Measurements from ENCODE around the gene PTGDS.
A peak's percentile ranks its signal among the peaks of the same experiment; 100 is the strongest.

Gene PTGDS

DNA sequence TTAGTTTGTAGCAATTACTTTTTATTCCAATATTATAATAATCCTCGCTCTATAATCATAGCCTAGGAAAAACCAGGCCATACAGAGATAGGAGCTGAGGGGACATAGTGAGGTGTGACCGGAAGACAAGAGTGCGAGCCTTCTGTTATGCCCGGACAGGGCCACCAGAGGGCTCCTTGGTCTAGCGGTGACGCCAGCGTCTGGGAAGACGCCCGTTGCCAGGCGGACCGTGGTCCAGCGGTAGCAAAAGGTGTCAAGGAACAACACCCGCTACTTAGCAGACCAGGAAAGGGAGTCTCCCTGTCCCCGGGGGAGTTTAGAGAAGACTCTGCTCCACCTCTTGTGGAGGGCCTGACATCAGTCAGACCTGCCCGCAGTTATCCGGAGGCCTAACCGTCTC lies 27.0 kb downstream of the PTGDS start:
- TF ChIP-seq RAD21 (IDR thresholded peaks at IDR 0.05; ENCODE audit: low read depth) = peak; percentile 45
- TF ChIP-seq, protein P1, sequence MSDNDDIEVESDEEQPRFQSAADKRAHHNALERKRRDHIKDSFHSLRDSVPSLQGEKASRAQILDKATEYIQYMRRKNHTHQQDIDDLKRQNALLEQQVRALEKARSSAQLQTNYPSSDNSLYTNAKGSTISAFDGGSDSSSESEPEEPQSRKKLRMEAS (IDR thresholded peaks at IDR 0.05) = 0 out of 2 replicates have a peak, but pooled peaks have one; percentile 25

DNA sequence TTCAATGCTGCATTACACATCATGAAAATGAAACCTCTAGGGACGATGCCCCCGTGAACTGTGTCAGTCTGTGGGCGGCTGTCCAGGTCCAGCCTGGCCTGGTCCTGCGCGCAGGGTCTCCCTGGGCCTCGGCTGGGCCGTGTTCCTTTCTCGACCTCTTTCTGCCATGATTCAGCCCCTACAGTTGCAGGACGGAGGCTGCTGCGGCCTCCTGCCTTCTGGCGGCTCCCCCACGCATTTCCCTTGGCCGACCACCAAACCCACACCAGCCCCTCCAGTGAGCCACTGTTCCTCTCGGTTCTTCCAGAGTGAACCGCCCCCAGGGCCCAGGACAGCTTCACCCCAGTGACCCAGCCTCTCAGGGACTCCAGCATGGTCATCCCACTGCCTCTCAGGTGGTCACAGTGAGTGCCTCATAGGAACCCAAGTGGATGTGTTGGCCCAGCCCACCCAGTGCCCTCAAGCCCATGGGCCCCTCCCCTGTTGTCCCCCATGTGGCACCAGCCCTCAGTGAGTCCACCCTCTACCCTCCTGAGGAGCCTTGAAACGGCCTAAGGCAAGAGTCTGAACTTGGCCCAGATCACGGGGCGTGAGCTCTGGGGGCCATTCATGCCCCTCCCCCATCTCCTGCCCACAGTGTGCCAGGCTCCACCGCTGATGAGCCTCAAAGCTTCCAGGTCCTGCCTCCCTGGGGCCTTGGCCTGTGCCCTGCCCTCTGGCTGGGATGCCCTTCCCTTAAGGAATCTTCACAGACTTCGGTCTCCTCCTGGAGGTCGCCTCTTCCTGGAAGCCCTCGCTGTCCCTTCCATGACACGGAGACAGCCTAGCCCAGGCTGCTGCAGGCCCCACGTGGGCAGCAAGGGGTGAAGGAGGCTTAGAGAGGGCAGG lies 29.1 kb downstream of the PTGDS start:
- TF ChIP-seq TAF1 (IDR thresholded peaks at IDR 0.05; ENCODE audit: low read depth) = no peak
- TF ChIP-seq RAD21 (IDR thresholded peaks at IDR 0.05; ENCODE audit: low read depth) = no peak
- no peak for TF ChIP-seq ZBTB7A (IDR thresholded peaks at IDR 0.05; ENCODE audit: low read depth)
- TF ChIP-seq, protein P2, sequence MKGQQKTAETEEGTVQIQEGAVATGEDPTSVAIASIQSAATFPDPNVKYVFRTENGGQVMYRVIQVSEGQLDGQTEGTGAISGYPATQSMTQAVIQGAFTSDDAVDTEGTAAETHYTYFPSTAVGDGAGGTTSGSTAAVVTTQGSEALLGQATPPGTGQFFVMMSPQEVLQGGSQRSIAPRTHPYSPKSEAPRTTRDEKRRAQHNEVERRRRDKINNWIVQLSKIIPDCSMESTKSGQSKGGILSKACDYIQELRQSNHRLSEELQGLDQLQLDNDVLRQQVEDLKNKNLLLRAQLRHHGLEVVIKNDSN (IDR thresholded peaks at IDR 0.05) = no peak
- no peak for TF ChIP-seq EGR1 (IDR thresholded peaks at IDR 0.05)
- TF ChIP-seq, protein P3, sequence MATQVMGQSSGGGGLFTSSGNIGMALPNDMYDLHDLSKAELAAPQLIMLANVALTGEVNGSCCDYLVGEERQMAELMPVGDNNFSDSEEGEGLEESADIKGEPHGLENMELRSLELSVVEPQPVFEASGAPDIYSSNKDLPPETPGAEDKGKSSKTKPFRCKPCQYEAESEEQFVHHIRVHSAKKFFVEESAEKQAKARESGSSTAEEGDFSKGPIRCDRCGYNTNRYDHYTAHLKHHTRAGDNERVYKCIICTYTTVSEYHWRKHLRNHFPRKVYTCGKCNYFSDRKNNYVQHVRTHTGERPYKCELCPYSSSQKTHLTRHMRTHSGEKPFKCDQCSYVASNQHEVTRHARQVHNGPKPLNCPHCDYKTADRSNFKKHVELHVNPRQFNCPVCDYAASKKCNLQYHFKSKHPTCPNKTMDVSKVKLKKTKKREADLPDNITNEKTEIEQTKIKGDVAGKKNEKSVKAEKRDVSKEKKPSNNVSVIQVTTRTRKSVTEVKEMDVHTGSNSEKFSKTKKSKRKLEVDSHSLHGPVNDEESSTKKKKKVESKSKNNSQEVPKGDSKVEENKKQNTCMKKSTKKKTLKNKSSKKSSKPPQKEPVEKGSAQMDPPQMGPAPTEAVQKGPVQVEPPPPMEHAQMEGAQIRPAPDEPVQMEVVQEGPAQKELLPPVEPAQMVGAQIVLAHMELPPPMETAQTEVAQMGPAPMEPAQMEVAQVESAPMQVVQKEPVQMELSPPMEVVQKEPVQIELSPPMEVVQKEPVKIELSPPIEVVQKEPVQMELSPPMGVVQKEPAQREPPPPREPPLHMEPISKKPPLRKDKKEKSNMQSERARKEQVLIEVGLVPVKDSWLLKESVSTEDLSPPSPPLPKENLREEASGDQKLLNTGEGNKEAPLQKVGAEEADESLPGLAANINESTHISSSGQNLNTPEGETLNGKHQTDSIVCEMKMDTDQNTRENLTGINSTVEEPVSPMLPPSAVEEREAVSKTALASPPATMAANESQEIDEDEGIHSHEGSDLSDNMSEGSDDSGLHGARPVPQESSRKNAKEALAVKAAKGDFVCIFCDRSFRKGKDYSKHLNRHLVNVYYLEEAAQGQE (IDR thresholded peaks at IDR 0.05; ENCODE audit: low read depth) = no peak
- no peak for TF ChIP-seq NFIC (IDR thresholded peaks at IDR 0.05)
- no peak for TF ChIP-seq TEAD4 (IDR thresholded peaks at IDR 0.05)
- no peak for TF ChIP-seq EP300 (IDR thresholded peaks at IDR 0.05; ENCODE audit: borderline replicate concordance)
- TF ChIP-seq CEBPB (IDR thresholded peaks at IDR 0.05) = no peak
- no peak for TF ChIP-seq YY1 (IDR thresholded peaks at IDR 0.05; ENCODE audit: low read depth)
- TF ChIP-seq TCF12 (IDR thresholded peaks at IDR 0.05; ENCODE audit: low read depth) = no peak

DNA sequence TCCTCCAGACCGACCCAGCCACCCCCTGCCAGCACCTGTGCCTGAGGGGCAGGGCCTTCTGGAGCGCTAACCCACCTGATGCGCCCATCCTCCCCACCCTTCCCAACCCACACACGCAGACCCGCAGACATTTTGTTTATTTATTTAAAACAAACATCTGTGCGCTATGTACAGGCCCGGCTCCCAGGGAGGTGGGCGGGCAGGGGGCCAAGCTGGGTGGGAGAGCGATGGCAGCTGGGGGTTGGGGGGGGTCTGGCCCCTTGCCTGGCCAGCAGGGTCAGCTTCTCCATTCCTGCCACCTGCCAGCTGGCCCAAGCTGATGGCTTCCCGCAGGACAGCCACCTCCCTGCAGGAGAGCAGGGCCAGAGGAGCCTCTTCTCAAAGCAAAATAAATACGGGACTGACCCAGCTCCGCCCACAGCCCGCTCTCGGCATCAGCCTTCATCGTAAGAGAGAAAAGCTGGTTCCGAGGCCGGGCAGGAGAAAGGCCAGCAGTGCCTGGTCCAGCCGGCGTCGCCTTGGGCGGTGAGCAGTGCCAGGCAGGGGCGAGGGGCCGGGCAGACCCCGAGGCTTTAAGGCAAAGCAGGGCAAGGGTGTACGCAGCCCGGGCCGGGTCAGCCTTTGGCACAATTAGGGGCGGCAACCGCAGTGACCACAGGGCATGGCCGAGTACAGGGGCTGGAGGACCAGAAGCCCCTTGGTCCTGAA lies 30.0 kb downstream of the PTGDS start:
- TF ChIP-seq FOXM1 (IDR thresholded peaks at IDR 0.05; ENCODE audit: borderline replicate concordance, low read depth) (no peak), CREB1 (IDR thresholded peaks at IDR 0.05; ENCODE audit: low read depth) (no peak), TEAD4 (IDR thresholded peaks at IDR 0.05) (no peak), ZBTB7A (IDR thresholded peaks at IDR 0.05; ENCODE audit: low read depth) (0 out of 2 replicates have a peak, but pooled peaks have one; percentile 6)
- TF ChIP-seq, protein P1 (IDR thresholded peaks at IDR 0.05) = no peak
- TF ChIP-seq, protein P3 (IDR thresholded peaks at IDR 0.05; ENCODE audit: low read depth) = no peak

DNA sequence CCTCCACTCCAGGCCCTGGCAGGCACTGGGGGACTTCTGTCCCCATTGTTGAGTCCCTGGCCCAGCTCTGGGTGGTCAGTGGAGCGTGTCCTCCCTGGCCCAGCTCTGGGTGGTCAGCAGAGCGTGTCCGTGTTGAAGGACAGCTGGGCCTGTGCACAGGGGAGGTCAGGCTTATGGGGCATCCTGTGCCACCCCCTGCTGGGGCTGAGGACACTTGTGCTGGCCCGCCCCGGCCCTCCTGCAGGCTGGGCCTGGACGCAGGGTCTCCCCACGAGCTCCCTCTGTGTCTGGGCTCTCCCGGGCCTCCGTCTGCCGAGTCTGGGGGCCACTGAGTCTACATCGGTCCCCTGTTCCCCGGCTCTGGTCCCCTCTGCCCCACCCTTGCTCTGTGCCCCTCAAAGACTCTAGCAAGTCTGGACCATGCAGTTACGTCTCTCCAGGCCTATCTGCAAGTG lies 30.5 kb downstream of the PTGDS start:
- TF ChIP-seq EP300 (IDR thresholded peaks at IDR 0.05; ENCODE audit: borderline replicate concordance) (no peak), ZBTB7A (IDR thresholded peaks at IDR 0.05; ENCODE audit: low read depth) (no peak), FOXM1 (IDR thresholded peaks at IDR 0.05; ENCODE audit: borderline replicate concordance, low read depth) (no peak), CREB1 (IDR thresholded peaks at IDR 0.05; ENCODE audit: low read depth) (no peak), CEBPB (IDR thresholded peaks at IDR 0.05) (no peak), NFIC (IDR thresholded peaks at IDR 0.05) (no peak), TEAD4 (IDR thresholded peaks at IDR 0.05) (no peak), YY1 (IDR thresholded peaks at IDR 0.05; ENCODE audit: low read depth) (no peak), RAD21 (IDR thresholded peaks at IDR 0.05; ENCODE audit: low read depth) (no peak), TAF1 (IDR thresholded peaks at IDR 0.05; ENCODE audit: low read depth) (no peak), TCF12 (IDR thresholded peaks at IDR 0.05; ENCODE audit: low read depth) (no peak), EGR1 (IDR thresholded peaks at IDR 0.05) (no peak)
- TF ChIP-seq, protein P2 (IDR thresholded peaks at IDR 0.05) = no peak
- TF ChIP-seq, protein P1 (IDR thresholded peaks at IDR 0.05) = no peak
- TF ChIP-seq, protein P3 (IDR thresholded peaks at IDR 0.05; ENCODE audit: low read depth) = no peak
